ENCODE measurements around the gene C1orf105.

Gene C1orf105

DNA sequence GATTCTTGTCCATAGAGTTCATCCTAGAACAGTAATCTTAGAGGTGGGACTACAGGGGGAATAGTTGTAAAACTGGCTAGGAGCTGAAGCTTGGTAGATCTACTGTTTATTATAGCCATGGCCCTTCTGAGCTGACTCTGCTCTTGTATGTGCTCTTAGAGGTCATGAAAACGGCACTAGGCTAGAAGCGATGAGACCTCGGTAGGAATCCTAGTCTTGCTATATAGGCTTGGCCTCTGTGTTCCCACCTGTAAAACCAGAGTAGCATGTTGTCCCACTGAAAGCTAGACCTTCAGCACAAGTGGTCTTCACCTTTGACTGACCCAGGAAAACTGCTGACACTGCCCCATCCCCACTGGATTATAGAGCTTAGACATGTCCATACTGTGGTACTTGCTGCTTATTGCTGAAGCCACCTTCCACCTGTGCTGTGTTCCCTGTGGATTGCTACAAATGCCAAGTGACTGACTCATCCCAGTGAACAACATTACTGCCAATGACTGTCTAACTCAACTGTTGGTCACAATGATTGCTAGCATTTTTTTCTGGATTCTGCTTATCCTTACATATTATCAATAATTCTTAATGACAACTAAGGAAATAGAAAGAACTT, 46.4 kb downstream of the C1orf105 start:
- no peak for DNase-seq (ENCODE audit: low spot score)
- TF ChIP-seq, protein P1, sequence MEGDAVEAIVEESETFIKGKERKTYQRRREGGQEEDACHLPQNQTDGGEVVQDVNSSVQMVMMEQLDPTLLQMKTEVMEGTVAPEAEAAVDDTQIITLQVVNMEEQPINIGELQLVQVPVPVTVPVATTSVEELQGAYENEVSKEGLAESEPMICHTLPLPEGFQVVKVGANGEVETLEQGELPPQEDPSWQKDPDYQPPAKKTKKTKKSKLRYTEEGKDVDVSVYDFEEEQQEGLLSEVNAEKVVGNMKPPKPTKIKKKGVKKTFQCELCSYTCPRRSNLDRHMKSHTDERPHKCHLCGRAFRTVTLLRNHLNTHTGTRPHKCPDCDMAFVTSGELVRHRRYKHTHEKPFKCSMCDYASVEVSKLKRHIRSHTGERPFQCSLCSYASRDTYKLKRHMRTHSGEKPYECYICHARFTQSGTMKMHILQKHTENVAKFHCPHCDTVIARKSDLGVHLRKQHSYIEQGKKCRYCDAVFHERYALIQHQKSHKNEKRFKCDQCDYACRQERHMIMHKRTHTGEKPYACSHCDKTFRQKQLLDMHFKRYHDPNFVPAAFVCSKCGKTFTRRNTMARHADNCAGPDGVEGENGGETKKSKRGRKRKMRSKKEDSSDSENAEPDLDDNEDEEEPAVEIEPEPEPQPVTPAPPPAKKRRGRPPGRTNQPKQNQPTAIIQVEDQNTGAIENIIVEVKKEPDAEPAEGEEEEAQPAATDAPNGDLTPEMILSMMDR (IDR thresholded peaks at IDR 0.05; ENCODE audit: extremely low read depth, insufficient read depth, missing control alignments), result no peak
- in situ Hi-C loops (cut with MboI; ENCODE audit: low pct_unique_long_range_greater_than_20kb, low sequenced_read_pairs, unreplicated experiment), result loop anchor here (25.0 kb wide), 1 partner anchor 245 kb away; no protein-coding TSS in a partner anchor

DNA sequence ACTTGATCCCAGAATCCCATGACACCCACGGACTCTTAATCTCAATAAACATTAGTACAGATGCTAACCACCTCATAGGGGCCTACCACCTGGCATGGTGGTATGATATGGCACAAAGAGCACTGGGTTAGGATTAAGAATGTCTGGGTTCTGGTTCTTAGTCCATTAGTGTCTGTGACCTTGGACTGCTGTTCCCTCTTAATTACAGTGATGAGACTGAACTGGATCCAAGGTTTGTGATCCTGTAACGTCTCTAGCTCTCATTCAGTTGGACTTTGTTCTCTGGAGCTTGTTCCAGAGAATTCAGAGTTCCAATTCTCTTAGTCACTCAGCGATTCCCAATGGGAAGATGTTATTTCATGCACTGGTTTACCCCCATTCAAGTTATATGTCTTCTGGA, 47.0 kb downstream of the C1orf105 start:
- TF ChIP-seq, protein P1 (IDR thresholded peaks at IDR 0.05; ENCODE audit: extremely low read depth, insufficient read depth, missing control alignments), result no peak
- in situ Hi-C loops (cut with MboI; ENCODE audit: low pct_unique_long_range_greater_than_20kb, low sequenced_read_pairs, unreplicated experiment), result loop anchor here (25.0 kb wide), 1 partner anchor 245 kb away; no protein-coding TSS in a partner anchor
- no peak for DNase-seq (ENCODE audit: low spot score)

DNA sequence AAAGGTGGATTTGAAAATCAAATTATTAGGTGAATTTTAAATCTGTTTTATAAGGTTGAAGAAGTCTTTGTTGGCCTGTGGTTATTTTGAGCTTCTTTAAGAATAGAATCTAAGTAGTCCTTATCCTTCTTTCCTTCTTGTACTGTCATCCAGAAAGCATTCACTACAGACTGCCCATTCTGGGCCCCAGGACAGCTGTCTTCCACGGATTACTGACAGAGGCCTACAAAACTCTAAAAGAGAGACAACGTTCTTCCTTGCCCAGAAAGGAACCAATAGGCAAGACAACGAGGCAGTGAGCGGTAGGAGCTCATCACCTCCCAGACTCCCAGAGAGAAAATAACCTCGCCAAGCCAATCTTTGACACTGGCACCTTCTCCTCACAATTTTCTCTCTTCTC, 47.8 kb downstream of the C1orf105 start:
- TF ChIP-seq, protein P1 (IDR thresholded peaks at IDR 0.05; ENCODE audit: extremely low read depth, insufficient read depth, missing control alignments), result no peak
- in situ Hi-C loops (cut with MboI; ENCODE audit: low pct_unique_long_range_greater_than_20kb, low sequenced_read_pairs, unreplicated experiment), result loop anchor here (25.0 kb wide), 1 partner anchor 244 kb away; no protein-coding TSS in a partner anchor
- no peak for DNase-seq (ENCODE audit: low spot score)

DNA sequence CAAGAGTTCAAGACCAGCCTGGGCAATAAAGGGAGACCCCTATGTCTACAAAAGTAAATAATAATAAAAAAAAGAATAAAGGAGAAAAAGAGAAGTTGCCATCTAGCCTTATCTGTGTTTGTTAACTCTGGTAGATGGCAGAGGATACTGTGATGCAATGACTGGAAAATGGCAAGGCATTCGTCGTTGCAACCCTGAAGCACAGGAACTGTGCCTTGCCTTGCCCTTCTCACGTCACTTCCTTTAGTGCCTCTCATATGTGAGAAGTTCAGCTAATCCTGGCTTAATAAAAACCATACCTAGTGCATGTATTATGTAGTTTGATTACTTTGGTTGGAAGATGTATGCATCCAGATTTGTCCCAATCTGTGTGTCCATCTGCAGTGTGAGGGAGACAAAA, 49.2 kb downstream of the C1orf105 start:
- no peak for DNase-seq (ENCODE audit: low spot score)
- in situ Hi-C loops (cut with MboI; ENCODE audit: low pct_unique_long_range_greater_than_20kb, low sequenced_read_pairs, unreplicated experiment), result loop anchor here (25.0 kb wide), 1 partner anchor 243 kb away; no protein-coding TSS in a partner anchor
- TF ChIP-seq, protein P1 (IDR thresholded peaks at IDR 0.05; ENCODE audit: extremely low read depth, insufficient read depth, missing control alignments), result no peak

DNA sequence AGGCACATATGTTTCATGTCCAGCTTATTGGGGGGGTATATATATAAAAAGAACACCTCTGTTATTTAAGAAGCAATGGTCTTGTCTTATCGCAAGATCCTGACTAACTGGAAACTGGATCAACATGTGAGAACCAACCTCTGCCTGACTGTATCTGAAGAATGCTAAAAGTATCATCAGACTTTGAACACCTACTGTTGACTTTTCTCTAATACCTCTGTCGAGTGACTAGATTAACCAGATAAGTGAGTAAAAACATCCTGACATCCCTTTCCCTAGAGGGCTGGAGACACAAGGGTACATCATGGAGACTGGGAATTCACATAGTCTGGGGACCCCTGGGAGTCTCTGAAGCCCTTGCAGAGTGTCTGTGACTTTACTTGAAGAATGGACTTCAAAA, 49.7 kb downstream of the C1orf105 start:
- TF ChIP-seq, protein P1 (IDR thresholded peaks at IDR 0.05; ENCODE audit: extremely low read depth, insufficient read depth, missing control alignments), result no peak
- in situ Hi-C loops (cut with MboI; ENCODE audit: low pct_unique_long_range_greater_than_20kb, low sequenced_read_pairs, unreplicated experiment), result loop anchor here (25.0 kb wide), 1 partner anchor 242 kb away; no protein-coding TSS in a partner anchor
- DNase-seq (ENCODE audit: low spot score), result no peak

DNA sequence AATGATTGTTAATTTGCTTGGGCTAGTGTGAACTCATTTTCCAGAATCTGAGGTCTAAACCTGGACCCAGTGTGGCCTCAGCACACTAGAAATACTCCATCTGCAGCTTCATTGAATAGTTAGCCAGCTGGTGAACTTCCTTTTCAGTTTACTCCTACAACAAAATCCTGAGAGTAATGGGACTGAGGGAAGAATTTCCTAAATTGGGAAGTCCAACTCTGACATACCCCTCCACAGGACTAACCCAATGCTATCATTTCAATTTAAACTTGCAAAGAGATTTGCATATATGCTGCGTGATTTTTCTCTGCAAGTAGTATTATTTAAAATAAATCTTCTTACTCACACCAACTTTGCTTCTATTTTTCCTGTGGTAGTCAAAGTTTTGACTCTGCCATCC, 51.2 kb downstream of the C1orf105 start:
- in situ Hi-C loops (cut with MboI; ENCODE audit: low pct_unique_long_range_greater_than_20kb, low sequenced_read_pairs, unreplicated experiment), result loop anchor here (25.0 kb wide), 1 partner anchor 241 kb away; no protein-coding TSS in a partner anchor
- TF ChIP-seq, protein P1 (IDR thresholded peaks at IDR 0.05; ENCODE audit: extremely low read depth, insufficient read depth, missing control alignments), result no peak
- DNase-seq (ENCODE audit: low spot score), result no peak
